HepG2 (cell line): ENCODE measurements around the gene RBPMS2. TPM values are rescaled to one million over a fixed set of nuclear protein-coding genes. Genes with fewer than 3 reads are reported as not detected.

Experiments
- ZNF335 ChIP-seq: sonication (generic); formaldehyde crosslinking; IDR thresholded peaks from 2 replicates; pipeline ENCODE4 v1.4.0; 2020; ENCODE audit warnings: missing genetic modification reagents
- polyA plus RNA-seq, 8 experiments: library from polyadenylated mRNA; depleted of rRNA in 3 of 8; stranded (reverse) in 7 of 8; unstranded in 1 of 8; fragments of >200 nt; fragmentation: Illumina TruSeq in 4 of 8; extraction: Trizol in 4 of 8; gene quantifications; 2 replicates each; pipeline versions ENCODE4 v1.2.1 to v1.2.3, GENCODE V29; 2011 to 2016; ENCODE audit warnings: low read depth in 4 of 8, missing spikeins in 1 of 8, mixed read lengths in 1 of 8; ENCODE audit not compliant: insufficient read depth in 1 of 8
- total RNA-seq, 5 experiments: library from RNA; depleted of rRNA; stranded (reverse); fragments of >200 nt; fragmentation: Illumina TruSeq; extraction: Trizol; gene quantifications; 2 replicates each; pipeline ENCODE4 v1.2.3, GENCODE V29; 2016; ENCODE audit warnings: low read depth in 1 of 5
- TF ChIP-seq, protein P1 (sequence below), 2 experiments: fragments of 450-650 bp in 1 of 2; sonication (generic) in 1 of 2; formaldehyde crosslinking in 1 of 2; IDR thresholded peaks; 2 replicates each; pipeline versions ENCODE4 v1.6.1 to v1.8.0; 2016 to 2022; ENCODE audit warnings: antibody characterized with exemption in 1 of 2, mild to moderate bottlenecking in 1 of 2, missing genetic modification reagents in 1 of 2
- TF ChIP-seq, protein P2 (sequence below): sonication (generic); formaldehyde crosslinking; IDR thresholded peaks from 2 replicates; pipeline ENCODE4 v1.5.0; 2020; ENCODE audit warnings: mild to moderate bottlenecking, missing genetic modification reagents, borderline replicate concordance

The RBPMS2 gene
- total and polyA plus RNA-seq, 2 of the 13 experiments (the other 11 are each of a cell fraction or from before 2014, with no cell fraction given): 0.08 TPM; not detected in 1

DNA sequence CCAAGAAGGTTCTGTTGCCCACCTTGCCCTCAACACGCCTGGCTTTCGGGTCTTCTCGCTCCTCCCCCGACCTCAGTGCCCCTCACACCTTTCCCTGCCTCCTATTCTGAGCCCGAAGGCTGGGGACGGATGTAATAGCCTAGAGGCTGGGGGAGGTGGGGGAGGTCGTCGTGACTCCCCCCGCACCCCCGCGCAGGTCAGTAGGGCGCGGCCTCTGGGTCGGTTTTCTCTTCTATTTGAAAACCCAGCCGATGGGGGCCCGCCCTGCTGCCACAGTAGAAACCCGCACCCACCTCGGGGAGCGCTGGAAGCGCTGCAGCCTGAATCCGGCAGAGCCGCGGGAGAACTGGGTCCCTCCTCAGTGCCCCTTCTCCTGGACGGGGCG lies 1.0 kb upstream of the RBPMS2 start (continued):
- TF ChIP-seq, protein P1, sequence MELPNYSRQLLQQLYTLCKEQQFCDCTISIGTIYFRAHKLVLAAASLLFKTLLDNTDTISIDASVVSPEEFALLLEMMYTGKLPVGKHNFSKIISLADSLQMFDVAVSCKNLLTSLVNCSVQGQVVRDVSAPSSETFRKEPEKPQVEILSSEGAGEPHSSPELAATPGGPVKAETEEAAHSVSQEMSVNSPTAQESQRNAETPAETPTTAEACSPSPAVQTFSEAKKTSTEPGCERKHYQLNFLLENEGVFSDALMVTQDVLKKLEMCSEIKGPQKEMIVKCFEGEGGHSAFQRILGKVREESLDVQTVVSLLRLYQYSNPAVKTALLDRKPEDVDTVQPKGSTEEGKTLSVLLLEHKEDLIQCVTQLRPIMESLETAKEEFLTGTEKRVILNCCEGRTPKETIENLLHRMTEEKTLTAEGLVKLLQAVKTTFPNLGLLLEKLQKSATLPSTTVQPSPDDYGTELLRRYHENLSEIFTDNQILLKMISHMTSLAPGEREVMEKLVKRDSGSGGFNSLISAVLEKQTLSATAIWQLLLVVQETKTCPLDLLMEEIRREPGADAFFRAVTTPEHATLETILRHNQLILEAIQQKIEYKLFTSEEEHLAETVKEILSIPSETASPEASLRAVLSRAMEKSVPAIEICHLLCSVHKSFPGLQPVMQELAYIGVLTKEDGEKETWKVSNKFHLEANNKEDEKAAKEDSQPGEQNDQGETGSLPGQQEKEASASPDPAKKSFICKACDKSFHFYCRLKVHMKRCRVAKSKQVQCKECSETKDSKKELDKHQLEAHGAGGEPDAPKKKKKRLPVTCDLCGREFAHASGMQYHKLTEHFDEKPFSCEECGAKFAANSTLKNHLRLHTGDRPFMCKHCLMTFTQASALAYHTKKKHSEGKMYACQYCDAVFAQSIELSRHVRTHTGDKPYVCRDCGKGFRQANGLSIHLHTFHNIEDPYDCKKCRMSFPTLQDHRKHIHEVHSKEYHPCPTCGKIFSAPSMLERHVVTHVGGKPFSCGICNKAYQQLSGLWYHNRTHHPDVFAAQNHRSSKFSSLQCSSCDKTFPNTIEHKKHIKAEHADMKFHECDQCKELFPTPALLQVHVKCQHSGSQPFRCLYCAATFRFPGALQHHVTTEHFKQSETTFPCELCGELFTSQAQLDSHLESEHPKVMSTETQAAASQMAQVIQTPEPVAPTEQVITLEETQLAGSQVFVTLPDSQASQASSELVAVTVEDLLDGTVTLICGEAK (IDR thresholded peaks at IDR 0.05): no peak
- TF ChIP-seq, protein P1 (CRISPR knock-in tag; IDR thresholded peaks at IDR 0.05): no peak
- TF ChIP-seq, protein P2, sequence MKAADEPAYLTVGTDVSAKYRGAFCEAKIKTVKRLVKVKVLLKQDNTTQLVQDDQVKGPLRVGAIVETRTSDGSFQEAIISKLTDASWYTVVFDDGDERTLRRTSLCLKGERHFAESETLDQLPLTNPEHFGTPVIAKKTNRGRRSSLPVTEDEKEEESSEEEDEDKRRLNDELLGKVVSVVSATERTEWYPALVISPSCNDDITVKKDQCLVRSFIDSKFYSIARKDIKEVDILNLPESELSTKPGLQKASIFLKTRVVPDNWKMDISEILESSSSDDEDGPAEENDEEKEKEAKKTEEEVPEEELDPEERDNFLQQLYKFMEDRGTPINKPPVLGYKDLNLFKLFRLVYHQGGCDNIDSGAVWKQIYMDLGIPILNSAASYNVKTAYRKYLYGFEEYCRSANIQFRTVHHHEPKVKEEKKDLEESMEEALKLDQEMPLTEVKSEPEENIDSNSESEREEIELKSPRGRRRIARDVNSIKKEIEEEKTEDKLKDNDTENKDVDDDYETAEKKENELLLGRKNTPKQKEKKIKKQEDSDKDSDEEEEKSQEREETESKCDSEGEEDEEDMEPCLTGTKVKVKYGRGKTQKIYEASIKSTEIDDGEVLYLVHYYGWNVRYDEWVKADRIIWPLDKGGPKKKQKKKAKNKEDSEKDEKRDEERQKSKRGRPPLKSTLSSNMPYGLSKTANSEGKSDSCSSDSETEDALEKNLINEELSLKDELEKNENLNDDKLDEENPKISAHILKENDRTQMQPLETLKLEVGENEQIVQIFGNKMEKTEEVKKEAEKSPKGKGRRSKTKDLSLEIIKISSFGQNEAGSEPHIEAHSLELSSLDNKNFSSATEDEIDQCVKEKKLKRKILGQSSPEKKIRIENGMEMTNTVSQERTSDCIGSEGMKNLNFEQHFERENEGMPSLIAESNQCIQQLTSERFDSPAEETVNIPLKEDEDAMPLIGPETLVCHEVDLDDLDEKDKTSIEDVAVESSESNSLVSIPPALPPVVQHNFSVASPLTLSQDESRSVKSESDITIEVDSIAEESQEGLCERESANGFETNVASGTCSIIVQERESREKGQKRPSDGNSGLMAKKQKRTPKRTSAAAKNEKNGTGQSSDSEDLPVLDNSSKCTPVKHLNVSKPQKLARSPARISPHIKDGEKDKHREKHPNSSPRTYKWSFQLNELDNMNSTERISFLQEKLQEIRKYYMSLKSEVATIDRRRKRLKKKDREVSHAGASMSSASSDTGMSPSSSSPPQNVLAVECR (CRISPR knock-in tag): no peak
- no peak for TF ChIP-seq ZNF335 (CRISPR knock-in tag)
